Neural cell (in vitro differentiated cells): ENCODE measurements around the gene RERE. TPM values are rescaled to one million over a fixed set of nuclear protein-coding genes. Genes with fewer than 3 reads are reported as not detected.

Source experiments
- H2AFZ ChIP-seq: fragments of 200-600, 300-800 bp; sonication (generic), shearing (Covaris generic); 2 replicates; pipeline ENCODE4 v1.6.0; 2014; ENCODE audit warnings: low read depth, mild to moderate bottlenecking, antibody characterized with exemption, low read length, moderate library complexity
- H3F3A ChIP-seq: fragments of 200-600 bp; shearing (Covaris generic); 2 replicates; pipeline ENCODE4 v1.6.1; 2016; ENCODE audit warnings: mild to moderate bottlenecking, moderate library complexity, mixed read lengths, antibody characterized with exemption, low read length; ENCODE audit not compliant: insufficient read depth, poor library complexity, severe bottlenecking
- H3K27ac ChIP-seq: fragments of 200-600, 300-800 bp; sonication (generic), shearing (Covaris generic); 2 replicates; pipeline ENCODE4 v1.5.1; 2014; ENCODE audit warnings: mild to moderate bottlenecking, low read length, moderate library complexity
- H3K27me3 ChIP-seq: fragments of 300-800, 200-600 bp; sonication (generic), shearing (Covaris generic); 2 replicates; pipeline ENCODE4 v1.6.0; 2014; ENCODE audit warnings: mild to moderate bottlenecking, low read depth, low read length, moderate library complexity; ENCODE audit not compliant: insufficient read depth
- H3K36me3 ChIP-seq: fragments of 300-800, 200-600 bp; sonication (generic), shearing (Covaris generic); 2 replicates; pipeline ENCODE4 v1.5.1; 2014; ENCODE audit warnings: mild to moderate bottlenecking, antibody characterized with exemption, low read length, moderate library complexity; ENCODE audit not compliant: insufficient read depth
- H3K4me2 ChIP-seq: fragments of 300-800, 200-600 bp; sonication (generic), shearing (Covaris generic); 2 replicates; pipeline ENCODE4 v1.6.0; 2014; ENCODE audit warnings: mild to moderate bottlenecking, low read length
- H3K4me3 ChIP-seq: fragments of 300-800, 200-600 bp; sonication (generic), shearing (Covaris generic); 2 replicates; pipeline ENCODE4 v1.5.1; 2014; ENCODE audit warnings: mild to moderate bottlenecking, low read length, moderate library complexity
- H3K79me2 ChIP-seq: fragments of 200-600 bp; shearing (Covaris generic); replicated peaks from 2 replicates; pipeline ENCODE4 v1.6.0; 2014; ENCODE audit warnings: mild to moderate bottlenecking, low read length, moderate library complexity; ENCODE audit not compliant: insufficient read depth
- H3K9ac ChIP-seq: fragments of 300-800, 200-600 bp; sonication (generic), shearing (Covaris generic); 2 replicates; pipeline ENCODE4 v1.6.1; 2016; ENCODE audit warnings: mild to moderate bottlenecking, low read length, mixed read lengths
- H3K9me2 ChIP-seq: fragments of 200-600 bp; shearing (Covaris generic); 2 replicates; pipeline ENCODE4 v1.6.1; 2016; ENCODE audit warnings: mild to moderate bottlenecking, low read length, mixed read lengths; ENCODE audit not compliant: insufficient read depth
- H3K9me3 ChIP-seq: fragments of 200-600, 300-800 bp; sonication (generic), shearing (Covaris generic); 2 replicates; pipeline ENCODE4 v1.6.1; 2016; ENCODE audit warnings: mild to moderate bottlenecking, mixed run types, low read length, moderate library complexity, mixed read lengths
- H4K20me1 ChIP-seq: fragments of 200-600 bp; shearing (Covaris generic); 2 replicates; pipeline ENCODE4 v1.6.1; 2016; ENCODE audit warnings: mild to moderate bottlenecking, mixed run types; ENCODE audit not compliant: insufficient read depth
- CTCF ChIP-seq: fragments of 450-650 bp; IDR thresholded peaks from 2 replicates; pipeline ENCODE4 v1.5.1; 2014; ENCODE audit warnings: antibody characterized with exemption, mild to moderate bottlenecking, moderate library complexity; ENCODE audit not compliant: poor library complexity, severe bottlenecking
- EP300 ChIP-seq: fragments of 450-650 bp; conservative IDR thresholded peaks from 2 replicates; pipeline ENCODE4 v1.6.1; 2014; ENCODE audit warnings: antibody characterized with exemption, mild to moderate bottlenecking, moderate library complexity; ENCODE audit not compliant: poor library complexity, severe bottlenecking
- EZH2 ChIP-seq: fragments of 200-600, 300-800 bp; shearing (Covaris generic), sonication (generic); IDR thresholded peaks from 2 replicates; pipeline ENCODE4 v1.6.1; 2014; ENCODE audit warnings: antibody characterized with exemption, low read length, borderline replicate concordance, mild to moderate bottlenecking; ENCODE audit not compliant: insufficient read depth, poor library complexity, severe bottlenecking
- MXI1 ChIP-seq: fragments of 450-650 bp; conservative IDR thresholded peaks from 2 replicates; pipeline ENCODE4 v1.6.1; 2014; ENCODE audit warnings: antibody characterized with exemption, mild to moderate bottlenecking; ENCODE audit not compliant: poor library complexity, severe bottlenecking
- POLR2AphosphoS5 ChIP-seq: IDR thresholded peaks from 2 replicates; pipeline ENCODE4 v1.6.1; 2012
- RAD21 ChIP-seq: fragments of 450-650 bp; conservative IDR thresholded peaks from 2 replicates; pipeline ENCODE4 v1.6.1; 2014; ENCODE audit warnings: antibody characterized with exemption, mild to moderate bottlenecking, moderate library complexity
- SMC3 ChIP-seq: fragments of 450-650 bp; conservative IDR thresholded peaks from 2 replicates; pipeline ENCODE4 v1.6.1; 2014; ENCODE audit warnings: antibody characterized with exemption, mild to moderate bottlenecking, moderate library complexity; ENCODE audit not compliant: poor library complexity
- TAF1 ChIP-seq: IDR thresholded peaks from 2 replicates; pipeline ENCODE4 v1.6.1; 2012; ENCODE audit warnings: low read depth
- polyA plus RNA-seq: library from polyadenylated mRNA; depleted of rRNA; stranded (reverse); fragments of >200 nt; gene quantifications from 2 replicates; pipeline ENCODE4 v1.2.3, GENCODE V29; 2014
- TF ChIP-seq, protein P1 (sequence below): IDR thresholded peaks from 2 replicates; pipeline ENCODE4 v1.6.1; 2012; ENCODE audit warnings: borderline replicate concordance

RERE gene
- polyA plus RNA-seq, 1 donor from 2014 or later, result 21.0 TPM

DNA sequence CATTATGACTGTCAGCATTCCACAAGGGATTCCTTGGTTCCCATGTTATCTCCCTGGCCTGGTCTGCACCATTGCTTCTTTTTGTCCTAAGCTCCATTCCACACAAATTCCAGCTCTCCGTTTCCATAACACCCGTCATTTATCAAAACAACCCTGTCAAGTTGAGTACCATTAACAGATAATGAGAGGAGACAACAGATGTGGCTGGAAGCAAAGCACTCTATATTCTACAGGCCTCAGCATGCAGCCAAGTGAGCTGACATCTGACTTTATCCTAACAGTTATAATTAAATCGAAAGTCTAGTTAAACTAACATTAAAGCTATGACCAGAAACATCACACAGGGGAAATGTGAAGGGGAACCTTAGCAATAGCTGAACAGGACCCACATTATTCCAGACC, 110.4 kb downstream of the RERE start:
- Histone ChIP-seq H3K9me2 (no peaks in the 10 kb centered on the region), H3K4me3 (peak overlapping the region; percentile 56), H3K9ac (peak overlapping the region; percentile 51), H4K20me1 (peaks cover 5% of the 10 kb centered on the region), H3K27me3 (no peaks in the 10 kb centered on the region), H3K36me3 (no peaks in the 10 kb centered on the region), H2AFZ (no peak overlapping the region), H3F3A (peaks cover 24% of the 10 kb centered on the region), H3K4me2 (peak overlapping the region; percentile 69), H3K9me3 (no peaks in the 10 kb centered on the region), H3K27ac (peak overlapping the region; percentile 83), H3K79me2 (peaks cover 74% of the 10 kb centered on the region)
- TF ChIP-seq, protein P1, sequence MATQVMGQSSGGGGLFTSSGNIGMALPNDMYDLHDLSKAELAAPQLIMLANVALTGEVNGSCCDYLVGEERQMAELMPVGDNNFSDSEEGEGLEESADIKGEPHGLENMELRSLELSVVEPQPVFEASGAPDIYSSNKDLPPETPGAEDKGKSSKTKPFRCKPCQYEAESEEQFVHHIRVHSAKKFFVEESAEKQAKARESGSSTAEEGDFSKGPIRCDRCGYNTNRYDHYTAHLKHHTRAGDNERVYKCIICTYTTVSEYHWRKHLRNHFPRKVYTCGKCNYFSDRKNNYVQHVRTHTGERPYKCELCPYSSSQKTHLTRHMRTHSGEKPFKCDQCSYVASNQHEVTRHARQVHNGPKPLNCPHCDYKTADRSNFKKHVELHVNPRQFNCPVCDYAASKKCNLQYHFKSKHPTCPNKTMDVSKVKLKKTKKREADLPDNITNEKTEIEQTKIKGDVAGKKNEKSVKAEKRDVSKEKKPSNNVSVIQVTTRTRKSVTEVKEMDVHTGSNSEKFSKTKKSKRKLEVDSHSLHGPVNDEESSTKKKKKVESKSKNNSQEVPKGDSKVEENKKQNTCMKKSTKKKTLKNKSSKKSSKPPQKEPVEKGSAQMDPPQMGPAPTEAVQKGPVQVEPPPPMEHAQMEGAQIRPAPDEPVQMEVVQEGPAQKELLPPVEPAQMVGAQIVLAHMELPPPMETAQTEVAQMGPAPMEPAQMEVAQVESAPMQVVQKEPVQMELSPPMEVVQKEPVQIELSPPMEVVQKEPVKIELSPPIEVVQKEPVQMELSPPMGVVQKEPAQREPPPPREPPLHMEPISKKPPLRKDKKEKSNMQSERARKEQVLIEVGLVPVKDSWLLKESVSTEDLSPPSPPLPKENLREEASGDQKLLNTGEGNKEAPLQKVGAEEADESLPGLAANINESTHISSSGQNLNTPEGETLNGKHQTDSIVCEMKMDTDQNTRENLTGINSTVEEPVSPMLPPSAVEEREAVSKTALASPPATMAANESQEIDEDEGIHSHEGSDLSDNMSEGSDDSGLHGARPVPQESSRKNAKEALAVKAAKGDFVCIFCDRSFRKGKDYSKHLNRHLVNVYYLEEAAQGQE, result peak; percentile 89
- peak; percentile 95 for TF ChIP-seq EP300
- peak; percentile 53 for TF ChIP-seq SMC3
- no peak for TF ChIP-seq EZH2
- no peak for TF ChIP-seq TAF1
- no peak for TF ChIP-seq MXI1
- TF ChIP-seq RAD21, result peak; percentile 43
- TF ChIP-seq POLR2AphosphoS5, result peak; percentile 95

DNA sequence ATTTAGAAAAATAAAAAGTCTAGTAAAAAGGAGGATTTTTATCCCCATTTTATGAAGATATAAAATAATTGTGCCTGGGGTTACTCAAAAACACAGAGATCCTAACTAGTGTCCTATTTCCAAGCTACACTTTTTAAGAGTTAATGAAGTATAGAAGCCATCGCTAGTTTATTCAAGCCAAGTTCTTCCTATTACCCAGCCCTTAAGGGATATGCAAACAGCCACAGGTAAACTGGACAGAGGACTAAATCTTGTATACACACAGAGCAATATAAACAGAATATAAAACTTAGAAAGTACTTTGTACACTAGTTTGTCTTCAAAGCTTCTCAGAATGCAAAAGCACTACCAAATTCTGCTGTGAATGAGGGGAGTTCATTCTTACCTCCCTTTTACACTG, 111.1 kb downstream of the RERE start:
- Histone ChIP-seq H3K36me3 (no peaks in the 10 kb centered on the region), H3K79me2 (peaks cover 75% of the 10 kb centered on the region), H3F3A (peaks cover 21% of the 10 kb centered on the region), H3K9ac (peak overlapping the region; percentile 14), H3K4me2 (peak overlapping the region; percentile 69), H3K9me3 (no peaks in the 10 kb centered on the region), H3K4me3 (peak overlapping the region; percentile 56), H3K9me2 (no peaks in the 10 kb centered on the region), H2AFZ (no peak overlapping the region), H3K27ac (peak overlapping the region; percentile 83), H3K27me3 (no peaks in the 10 kb centered on the region), H4K20me1 (peaks cover 6% of the 10 kb centered on the region)
- TF ChIP-seq EZH2 (no peak), RAD21 (no peak), MXI1 (no peak), SMC3 (no peak), EP300 (no peak), POLR2AphosphoS5 (no peak), CTCF (no peak), TAF1 (no peak)
- TF ChIP-seq, protein P1, result no peak
